ENCODE data around the gene CARS1. TPM values are rescaled to one million over a fixed set of nuclear protein-coding genes. Genes with fewer than 3 reads are reported as not detected.

Gene CARS1
- total and polyA plus RNA-seq, 4 donors, result 18.8 to 41.4 (median 38.3) TPM

GRCh38 chr11:3086114-3086513, 28.9 kb upstream of the CARS1 start:
- intact Hi-C loops (cut with DNase I), result no loop called here
- WGBS, 2 donors, result 66 to 67% methylated on average over 8 of the region's 8 CpGs
- no peak for ATAC-seq (ENCODE audit: low FRiP score)

GRCh38 chr11:3085052-3085451, 27.8 kb upstream of the CARS1 start:
- Histone ChIP-seq H3K4me1 (ENCODE audit: control insufficient read depth in 1 of 2, insufficient read depth in 2 of 2, low read length in 2 of 2) (no peaks in the 10 kb centered on the region), H3K36me3 (ENCODE audit: control insufficient read depth in 1 of 2, insufficient read depth in 2 of 2, low read length in 1 of 2) (peaks cover 0 to 2% of the 10 kb centered on the region in 2 donors), H3K27me3 (ENCODE audit: control insufficient read depth in 1 of 2, insufficient read depth in 2 of 2, low read length in 1 of 2) (no peaks in the 10 kb centered on the region), H3K27ac (ENCODE audit: low read depth in 1 of 2, low read length in 2 of 2) (no peak overlapping the region), H3K4me3 (ENCODE audit: low read length in 2 of 2) (no peak overlapping the region), H3K9me3 (ENCODE audit: control insufficient read depth, low read length) (no peaks in the 10 kb centered on the region)
- no peak for ATAC-seq (ENCODE audit: low FRiP score)
- DNase-seq, result peak in 1 of 2 donors; percentile 21
- intact Hi-C loops (cut with DNase I), result no loop called here
- WGBS, 2 donors, result 55 to 56% methylated on average over 5 of the region's 5 CpGs

More at GRCh38 chr11:3086114-3086513, 28.9 kb upstream of the CARS1 start:
- H3K9me3 ChIP-seq (ENCODE audit: control insufficient read depth, low read length), result no peaks in the 10 kb centered on the region
- no peaks in the 10 kb centered on the region for H3K4me1 ChIP-seq (ENCODE audit: control insufficient read depth in 1 of 2, insufficient read depth in 2 of 2, low read length in 2 of 2)
- H3K4me3 ChIP-seq (ENCODE audit: low read length in 2 of 2), result no peak overlapping the region
- peak in 1 of 2 donors; percentile 67 for DNase-seq
- H3K27ac ChIP-seq (ENCODE audit: low read depth in 1 of 2, low read length in 2 of 2), result no peak overlapping the region
- peaks cover 0 to 2% of the 10 kb centered on the region in 2 donors for H3K36me3 ChIP-seq (ENCODE audit: control insufficient read depth in 1 of 2, insufficient read depth in 2 of 2, low read length in 1 of 2)
- H3K27me3 ChIP-seq (ENCODE audit: control insufficient read depth in 1 of 2, insufficient read depth in 2 of 2, low read length in 1 of 2), result no peaks in the 10 kb centered on the region

- no peak for ATAC-seq (ENCODE audit: low FRiP score)
- Histone ChIP-seq H3K4me3 (ENCODE audit: low read length in 2 of 2) (no peak overlapping the region), H3K4me1 (ENCODE audit: control insufficient read depth in 1 of 2, insufficient read depth in 2 of 2, low read length in 2 of 2) (no peaks in the 10 kb centered on the region), H3K27me3 (ENCODE audit: control insufficient read depth in 1 of 2, insufficient read depth in 2 of 2, low read length in 1 of 2) (no peaks in the 10 kb centered on the region), H3K27ac (ENCODE audit: low read depth in 1 of 2, low read length in 2 of 2) (no peak overlapping the region), H3K9me3 (ENCODE audit: control insufficient read depth, low read length) (no peaks in the 10 kb centered on the region), H3K36me3 (ENCODE audit: control insufficient read depth in 1 of 2, insufficient read depth in 2 of 2, low read length in 1 of 2) (no peaks in the 10 kb centered on the region)
- peak in 1 of 2 donors; percentile 63 for DNase-seq
- intact Hi-C loops (cut with DNase I), result no loop called here
- 79 to 80% methylated on average over 8 of the region's 8 CpGs for WGBS, 2 donors
Observed at GRCh38 chr11:3083321-3083720, 26.1 kb upstream of the CARS1 start.

GRCh38 chr11:3081386-3081751, 24.1 kb upstream of the CARS1 start:
- intact Hi-C loops (cut with DNase I), result no loop called here

GRCh38 chr11:3080733-3081385, 23.6 kb upstream of the CARS1 start:
- no peaks in the 10 kb centered on the region for H3K4me1 ChIP-seq (ENCODE audit: control insufficient read depth in 1 of 2, insufficient read depth in 2 of 2, low read length in 2 of 2)
- no peaks in the 10 kb centered on the region for H3K9me3 ChIP-seq (ENCODE audit: control insufficient read depth, low read length)
- DNase-seq (peak in 1 of 2 donors; percentile 34), ATAC-seq (ENCODE audit: low FRiP score) (no peak)
- H3K27ac ChIP-seq (ENCODE audit: low read depth in 1 of 2, low read length in 2 of 2), result no peak overlapping the region
- no peaks in the 10 kb centered on the region for H3K27me3 ChIP-seq (ENCODE audit: control insufficient read depth in 1 of 2, insufficient read depth in 2 of 2, low read length in 1 of 2)
- no peaks in the 10 kb centered on the region for H3K36me3 ChIP-seq (ENCODE audit: control insufficient read depth in 1 of 2, insufficient read depth in 2 of 2, low read length in 1 of 2)
- H3K4me3 ChIP-seq (ENCODE audit: low read length in 2 of 2), result no peak overlapping the region
- intact Hi-C loops (cut with DNase I), result no loop called here
- WGBS, 2 donors, result 88% methylated on average over 13 of the region's 13 CpGs

More at GRCh38 chr11:3081386-3081751, 24.1 kb upstream of the CARS1 start:
- DNase-seq, result no peak
- H3K9me3 ChIP-seq (ENCODE audit: control insufficient read depth, low read length), result no peaks in the 10 kb centered on the region
- H3K27me3 ChIP-seq (ENCODE audit: control insufficient read depth in 1 of 2, insufficient read depth in 2 of 2, low read length in 1 of 2), result no peaks in the 10 kb centered on the region
- WGBS, 2 donors, result 72 to 86% methylated on average over 6 of the region's 6 CpGs
- no peak for ATAC-seq (ENCODE audit: low FRiP score)
- H3K4me1 ChIP-seq (ENCODE audit: control insufficient read depth in 1 of 2, insufficient read depth in 2 of 2, low read length in 2 of 2), result no peaks in the 10 kb centered on the region
- no peaks in the 10 kb centered on the region for H3K36me3 ChIP-seq (ENCODE audit: control insufficient read depth in 1 of 2, insufficient read depth in 2 of 2, low read length in 1 of 2)
- no peak overlapping the region for H3K4me3 ChIP-seq (ENCODE audit: low read length in 2 of 2)
- H3K27ac ChIP-seq (ENCODE audit: low read depth in 1 of 2, low read length in 2 of 2), result no peak overlapping the region

GRCh38 chr11:3080104-3080503, 22.9 kb upstream of the CARS1 start:
- DNase-seq, result no peak
- no peaks in the 10 kb centered on the region for H3K27me3 ChIP-seq (ENCODE audit: control insufficient read depth in 1 of 2, insufficient read depth in 2 of 2, low read length in 1 of 2)
- H3K27ac ChIP-seq (ENCODE audit: low read depth in 1 of 2, low read length in 2 of 2), result no peak overlapping the region
- no peak overlapping the region for H3K4me3 ChIP-seq (ENCODE audit: low read length in 2 of 2)
- WGBS, 2 donors, result 81 to 89% methylated on average over 1 of the region's 1 CpG
- no peaks in the 10 kb centered on the region for H3K36me3 ChIP-seq (ENCODE audit: control insufficient read depth in 1 of 2, insufficient read depth in 2 of 2, low read length in 1 of 2)
- intact Hi-C loops (cut with DNase I), result no loop called here
- no peaks in the 10 kb centered on the region for H3K9me3 ChIP-seq (ENCODE audit: control insufficient read depth, low read length)
- H3K4me1 ChIP-seq (ENCODE audit: control insufficient read depth in 1 of 2, insufficient read depth in 2 of 2, low read length in 2 of 2), result no peaks in the 10 kb centered on the region
- no peak for ATAC-seq (ENCODE audit: low FRiP score)

GRCh38 chr11:3077846-3078440, 20.7 kb upstream of the CARS1 start:
- no peaks in the 10 kb centered on the region for H3K9me3 ChIP-seq (ENCODE audit: control insufficient read depth, low read length)
- H3K36me3 ChIP-seq (ENCODE audit: control insufficient read depth in 1 of 2, insufficient read depth in 2 of 2, low read length in 1 of 2), result no peaks in the 10 kb centered on the region
- WGBS, 2 donors, result 83 to 85% methylated on average over 16 of the region's 16 CpGs
- peak in 1 of 2 donors; percentile 59 for DNase-seq
- ATAC-seq (ENCODE audit: low FRiP score), result no peak
- no peaks in the 10 kb centered on the region for H3K4me1 ChIP-seq (ENCODE audit: control insufficient read depth in 1 of 2, insufficient read depth in 2 of 2, low read length in 2 of 2)
- H3K27me3 ChIP-seq (ENCODE audit: control insufficient read depth in 1 of 2, insufficient read depth in 2 of 2, low read length in 1 of 2), result no peaks in the 10 kb centered on the region
- intact Hi-C loops (cut with DNase I), result no loop called here
- H3K27ac ChIP-seq (ENCODE audit: low read depth in 1 of 2, low read length in 2 of 2), result no peak overlapping the region
- no peak overlapping the region for H3K4me3 ChIP-seq (ENCODE audit: low read length in 2 of 2)

- DNase-seq (peak in 1 of 2 donors; percentile 43), ATAC-seq (ENCODE audit: low FRiP score) (no peak)
- 86 to 88% methylated on average over 11 of the region's 11 CpGs for WGBS, 2 donors
- intact Hi-C loops (cut with DNase I), result no loop called here
- H3K36me3 ChIP-seq (ENCODE audit: control insufficient read depth in 1 of 2, insufficient read depth in 2 of 2, low read length in 1 of 2), result no peaks in the 10 kb centered on the region
- no peak overlapping the region for H3K27ac ChIP-seq (ENCODE audit: low read depth in 1 of 2, low read length in 2 of 2)
- no peaks in the 10 kb centered on the region for H3K9me3 ChIP-seq (ENCODE audit: control insufficient read depth, low read length)
- no peaks in the 10 kb centered on the region for H3K27me3 ChIP-seq (ENCODE audit: control insufficient read depth in 1 of 2, insufficient read depth in 2 of 2, low read length in 1 of 2)
- H3K4me1 ChIP-seq (ENCODE audit: control insufficient read depth in 1 of 2, insufficient read depth in 2 of 2, low read length in 2 of 2), result no peaks in the 10 kb centered on the region
- H3K4me3 ChIP-seq (ENCODE audit: low read length in 2 of 2), result no peak overlapping the region
Observed at GRCh38 chr11:3077189-3077836, 20.1 kb upstream of the CARS1 start.
